Chondrocyte (in vitro differentiated cells): ENCODE results near the gene BOD1L1. TPM values are rescaled to one million over a fixed set of nuclear protein-coding genes. Genes with fewer than 3 reads are reported as not detected.

Source experiments
- DNase-seq: peaks from one replicate; pipeline ENCODE4 v3.0.0; 2021; ENCODE audit warnings: mixed read lengths, low spot score
- H3K27ac Mint-ChIP-seq: one replicate; pipeline ENCODE4 v1.8.0; 2021; ENCODE audit warnings: mild to moderate bottlenecking, moderate library complexity, mixed read lengths; ENCODE audit not compliant: unreplicated experiment
- H3K27me3 Mint-ChIP-seq: 2 replicates; pipeline ENCODE4 v1.8.0; 2021; ENCODE audit warnings: low read depth, mixed read lengths
- H3K36me3 Mint-ChIP-seq: 2 replicates; pipeline ENCODE4 v1.8.0; 2021; ENCODE audit warnings: low read depth, mixed read lengths
- H3K4me1 Mint-ChIP-seq: 2 replicates; pipeline ENCODE4 v1.8.0; 2021; ENCODE audit warnings: low read depth, mild to moderate bottlenecking, mixed read lengths
- H3K4me3 Mint-ChIP-seq: one replicate; pipeline ENCODE4 v1.8.0; 2021; ENCODE audit warnings: mild to moderate bottlenecking, moderate library complexity, mixed read lengths; ENCODE audit not compliant: unreplicated experiment
- H3K9me3 Mint-ChIP-seq: 2 replicates; pipeline ENCODE4 v1.8.0; 2021; ENCODE audit warnings: low read depth, mixed read lengths
- total RNA-seq: library from RNA; stranded (reverse); gene quantifications from 3 replicates; pipeline ENCODE4 v1.2.1, GENCODE V29; 2021
- TF ChIP-seq, protein P1 (sequence below): fragments of 200-600 bp; sonication (generic); IDR thresholded peaks from 2 replicates; pipeline ENCODE4 v1.5.0; 2021; ENCODE audit warnings: antibody characterized with exemption, mild to moderate bottlenecking, moderate library complexity

The BOD1L1 gene
- total RNA-seq, 1 donor from 2014 or later, result 31.7 TPM

DNA sequence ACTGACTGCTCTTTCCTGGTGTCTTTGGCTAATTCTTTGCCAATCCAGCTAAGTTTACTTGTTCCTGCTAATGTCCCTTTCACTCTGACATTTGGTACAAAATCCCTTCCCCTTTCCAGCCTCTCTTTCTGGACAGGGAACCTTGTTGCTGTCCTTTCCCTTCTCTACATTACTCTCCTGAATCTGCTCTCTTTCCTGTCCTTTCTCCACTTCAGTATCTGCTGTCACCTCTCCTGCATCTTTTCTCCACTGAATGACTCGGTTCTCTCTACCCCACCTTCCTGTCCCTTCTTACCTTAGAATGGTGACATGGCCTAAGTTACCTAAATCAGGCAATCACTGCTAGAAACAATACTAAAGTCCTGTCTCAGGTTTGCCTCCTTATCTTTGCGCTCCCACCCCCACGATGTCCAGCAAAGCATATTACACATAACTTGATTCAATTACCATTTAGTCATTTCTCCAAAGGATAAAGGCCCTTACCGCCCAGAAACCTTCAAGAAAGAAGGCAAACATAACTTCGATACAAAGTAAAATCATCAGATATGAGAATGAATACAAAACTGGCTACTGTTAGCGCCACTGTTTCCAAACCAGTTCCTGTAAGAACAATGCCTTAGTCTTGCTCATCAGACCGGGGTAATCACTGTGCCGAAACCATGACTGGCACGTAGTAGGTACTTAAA is 890 bp downstream of the BOD1L1 start:
- TF ChIP-seq, protein P1, sequence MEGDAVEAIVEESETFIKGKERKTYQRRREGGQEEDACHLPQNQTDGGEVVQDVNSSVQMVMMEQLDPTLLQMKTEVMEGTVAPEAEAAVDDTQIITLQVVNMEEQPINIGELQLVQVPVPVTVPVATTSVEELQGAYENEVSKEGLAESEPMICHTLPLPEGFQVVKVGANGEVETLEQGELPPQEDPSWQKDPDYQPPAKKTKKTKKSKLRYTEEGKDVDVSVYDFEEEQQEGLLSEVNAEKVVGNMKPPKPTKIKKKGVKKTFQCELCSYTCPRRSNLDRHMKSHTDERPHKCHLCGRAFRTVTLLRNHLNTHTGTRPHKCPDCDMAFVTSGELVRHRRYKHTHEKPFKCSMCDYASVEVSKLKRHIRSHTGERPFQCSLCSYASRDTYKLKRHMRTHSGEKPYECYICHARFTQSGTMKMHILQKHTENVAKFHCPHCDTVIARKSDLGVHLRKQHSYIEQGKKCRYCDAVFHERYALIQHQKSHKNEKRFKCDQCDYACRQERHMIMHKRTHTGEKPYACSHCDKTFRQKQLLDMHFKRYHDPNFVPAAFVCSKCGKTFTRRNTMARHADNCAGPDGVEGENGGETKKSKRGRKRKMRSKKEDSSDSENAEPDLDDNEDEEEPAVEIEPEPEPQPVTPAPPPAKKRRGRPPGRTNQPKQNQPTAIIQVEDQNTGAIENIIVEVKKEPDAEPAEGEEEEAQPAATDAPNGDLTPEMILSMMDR, result no peak
- no peak for DNase-seq
- no peaks in the 10 kb centered on the region for H3K27me3 Mint-ChIP-seq
- peak overlapping the region; percentile 85 for H3K4me3 Mint-ChIP-seq
- peaks cover 30% of the 10 kb centered on the region for H3K4me1 Mint-ChIP-seq
- no peaks in the 10 kb centered on the region for H3K36me3 Mint-ChIP-seq
- H3K9me3 Mint-ChIP-seq, result no peaks in the 10 kb centered on the region
- H3K27ac Mint-ChIP-seq, result peak overlapping the region; percentile 35

DNA sequence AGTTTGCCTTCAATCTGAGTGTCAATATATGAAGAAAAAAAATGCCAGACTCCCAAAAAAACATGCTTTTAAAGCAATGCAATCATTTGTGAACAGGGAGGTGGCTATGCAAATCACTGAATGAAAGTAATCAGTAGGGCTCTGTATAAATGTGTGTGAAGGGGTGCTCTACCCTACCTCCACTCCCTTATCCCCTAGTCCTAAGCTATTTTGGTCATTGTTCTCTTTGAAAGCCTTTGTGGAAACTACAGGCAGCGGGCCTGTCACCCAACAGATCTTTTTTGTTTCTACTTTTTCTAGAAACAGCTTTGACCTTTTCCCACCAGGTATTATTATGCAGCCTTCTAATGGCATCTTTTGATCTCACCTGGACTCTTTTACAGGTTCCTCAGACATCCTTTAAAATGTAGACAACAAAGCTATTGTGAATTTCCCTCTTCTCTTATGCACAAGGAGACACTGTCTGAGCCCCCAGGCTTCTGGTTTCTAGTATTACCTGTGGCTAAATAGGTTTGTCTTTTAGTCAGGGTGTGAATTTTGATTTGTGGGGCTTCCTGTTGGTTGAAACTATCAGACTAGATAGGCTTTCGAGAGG is 9.2 kb downstream of the BOD1L1 start:
- Mint-ChIP-seq H3K4me1 (peaks cover 4% of the 10 kb centered on the region), H3K27me3 (no peaks in the 10 kb centered on the region), H3K9me3 (no peaks in the 10 kb centered on the region), H3K36me3 (peaks cover 15% of the 10 kb centered on the region), H3K27ac (no peak overlapping the region), H3K4me3 (no peak overlapping the region)
- DNase-seq, result no peak
- TF ChIP-seq, protein P1, result no peak

- H3K4me3 Mint-ChIP-seq, result no peak overlapping the region
- H3K27ac Mint-ChIP-seq, result no peak overlapping the region
- H3K27me3 Mint-ChIP-seq, result no peaks in the 10 kb centered on the region
- TF ChIP-seq, protein P1, result no peak
- peaks cover 18% of the 10 kb centered on the region for H3K36me3 Mint-ChIP-seq
- H3K4me1 Mint-ChIP-seq, result peaks cover 1% of the 10 kb centered on the region
- H3K9me3 Mint-ChIP-seq, result no peaks in the 10 kb centered on the region
- DNase-seq, result no peak
Measured at GRCh38 chr4:13617801-13618200, 9.7 kb downstream of the BOD1L1 start.

- no peaks in the 10 kb centered on the region for H3K4me1 Mint-ChIP-seq
- H3K36me3 Mint-ChIP-seq, result peaks cover 19% of the 10 kb centered on the region
- no peaks in the 10 kb centered on the region for H3K9me3 Mint-ChIP-seq
- H3K4me3 Mint-ChIP-seq, result no peak overlapping the region
- TF ChIP-seq, protein P1, result no peak
- no peak overlapping the region for H3K27ac Mint-ChIP-seq
- no peaks in the 10 kb centered on the region for H3K27me3 Mint-ChIP-seq
- no peak for DNase-seq
Measured at GRCh38 chr4:13616597-13616996, 10.9 kb downstream of the BOD1L1 start.

- TF ChIP-seq, protein P1, result no peak
Measured at GRCh38 chr4:13615161-13615560, 12.4 kb downstream of the BOD1L1 start.

More at GRCh38 chr4:13615161-13615560, 12.4 kb downstream of the BOD1L1 start:
- no peak for DNase-seq
- Mint-ChIP-seq H3K27ac (no peak overlapping the region), H3K4me1 (no peaks in the 10 kb centered on the region), H3K4me3 (no peak overlapping the region), H3K9me3 (no peaks in the 10 kb centered on the region), H3K27me3 (no peaks in the 10 kb centered on the region), H3K36me3 (peaks cover 23% of the 10 kb centered on the region)
